Hepatocyte (in vitro differentiated cells): ENCODE measurements around the gene PTPRN2. TPM values are rescaled to one million over a fixed set of nuclear protein-coding genes. Genes with fewer than 3 reads are reported as not detected.

Experiments
- DNase-seq: peaks from one replicate; pipeline ENCODE4 v3.0.0-alpha.2; 2016; ENCODE audit warnings: low spot score
- H2AFZ ChIP-seq: fragments of 200-600 bp; sonication (generic); 2 replicates; pipeline ENCODE4 v1.6.0; 2016; ENCODE audit warnings: antibody characterized with exemption, mild to moderate bottlenecking
- H3K27ac ChIP-seq: fragments of 200-600 bp; sonication (generic); 2 replicates; pipeline ENCODE4 v1.5.1; 2016; ENCODE audit warnings: mild to moderate bottlenecking
- H3K27me3 ChIP-seq: fragments of 200-600 bp; sonication (generic); 2 replicates; pipeline ENCODE4 v1.6.1; 2016
- H3K36me3 ChIP-seq: fragments of 200-600 bp; sonication (generic); replicated peaks from 2 replicates; pipeline ENCODE4 v1.5.1; 2016; ENCODE audit warnings: low read depth; ENCODE audit not compliant: insufficient read depth
- H3K4me1 ChIP-seq: fragments of 200-600 bp; sonication (generic); 2 replicates; pipeline ENCODE4 v1.5.1; 2016; ENCODE audit warnings: mild to moderate bottlenecking, moderate library complexity; ENCODE audit not compliant: insufficient read depth
- H3K4me2 ChIP-seq: fragments of 200-600 bp; sonication (generic); 2 replicates; pipeline ENCODE4 v1.6.0; 2016
- H3K4me3 ChIP-seq: fragments of 200-600 bp; sonication (generic); 2 replicates; pipeline ENCODE4 v1.5.1; 2016; ENCODE audit warnings: mild to moderate bottlenecking
- H3K79me2 ChIP-seq: fragments of 200-600 bp; sonication (generic); 2 replicates; pipeline ENCODE4 v1.6.0; 2017; ENCODE audit warnings: mild to moderate bottlenecking
- H3K9me2 ChIP-seq: fragments of 200-600 bp; sonication (generic); replicated peaks from 2 replicates; pipeline ENCODE4 v1.6.0; 2017; ENCODE audit warnings: mild to moderate bottlenecking; ENCODE audit not compliant: insufficient read depth
- H3K9me3 ChIP-seq: fragments of 200-600 bp; sonication (generic); 2 replicates; pipeline ENCODE4 v1.5.1; 2016; ENCODE audit warnings: low read depth, mild to moderate bottlenecking
- H4K20me1 ChIP-seq: fragments of 200-600 bp; sonication (generic); 2 replicates; pipeline ENCODE4 v1.6.0; 2016; ENCODE audit warnings: mild to moderate bottlenecking; ENCODE audit not compliant: insufficient read depth, poor library complexity, severe bottlenecking
- EZH2 ChIP-seq: fragments of 200-600 bp; sonication (generic); IDR thresholded peaks from 2 replicates; pipeline ENCODE4 v1.6.1; 2016; ENCODE audit warnings: antibody characterized with exemption, mild to moderate bottlenecking, borderline replicate concordance
- EZH2phosphoT487 ChIP-seq: fragments of 200-600 bp; sonication (generic); IDR thresholded peaks from one replicate; pipeline ENCODE4 v1.6.1; 2018; ENCODE audit warnings: antibody characterized with exemption, mild to moderate bottlenecking, low read depth, moderate library complexity; ENCODE audit not compliant: unreplicated experiment, severe bottlenecking
- WGBS: methylation state at CpG from one replicate; pipeline ENCODE4 v1.1.6; 2016; ENCODE audit warnings: low lambda C conversion rate; ENCODE audit errors: missing lambda C conversion rate; 5-methylcytosine and 5-hydroxymethylcytosine counted together
- polyA plus RNA-seq: library from polyadenylated mRNA; unstranded; fragments of >200 nt; fragmentation: Nextera tagmentation; extraction: Ambion mirVana; gene quantifications from 2 replicates; pipeline ENCODE4 v1.2.1, GENCODE V29; 2016
- total RNA-seq: library from RNA; depleted of rRNA; stranded (reverse); fragments of >200 nt; gene quantifications from 2 replicates; pipeline ENCODE4 v1.2.3, GENCODE V29; 2014
- TF ChIP-seq, protein P1 (sequence below): fragments of 200-600 bp; sonication (generic); IDR thresholded peaks from 2 replicates; pipeline ENCODE4 v1.5.1; 2016; ENCODE audit warnings: antibody characterized with exemption, mild to moderate bottlenecking; ENCODE audit not compliant: poor library complexity

The PTPRN2 gene
- total and polyA plus RNA-seq, 2 experiments from 2014 or later: 2.1 to 3.3 TPM

DNA sequence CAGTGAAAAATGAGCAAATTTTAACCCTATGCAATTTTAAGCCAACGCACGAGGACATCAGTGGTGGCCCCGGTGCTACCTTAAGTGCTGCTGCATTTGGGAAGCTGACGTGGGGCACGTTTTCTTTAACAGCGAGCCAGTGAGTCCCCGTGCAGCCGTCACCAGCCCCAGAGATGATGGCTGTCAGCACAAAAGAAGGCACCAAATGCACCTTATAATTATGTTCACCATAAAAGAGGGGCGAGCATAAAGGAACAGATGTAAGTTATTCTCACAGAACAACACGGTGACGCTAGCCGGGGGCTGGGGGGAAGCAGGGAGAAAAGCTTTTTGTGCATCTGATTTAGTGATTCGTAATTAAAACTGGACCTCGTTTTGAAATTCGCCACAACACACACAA is 990.7 kb downstream of the PTPRN2 start:
- Histone ChIP-seq H3K27ac (no peak overlapping the region), H3K4me3 (no peak overlapping the region), H4K20me1 (no peaks in the 10 kb centered on the region), H3K4me1 (no peaks in the 10 kb centered on the region), H3K27me3 (no peaks in the 10 kb centered on the region), H3K4me2 (no peak overlapping the region), H3K9me2 (no peaks in the 10 kb centered on the region), H3K9me3 (no peaks in the 10 kb centered on the region), H2AFZ (no peak overlapping the region), H3K36me3 (no peaks in the 10 kb centered on the region), H3K79me2 (no peaks in the 10 kb centered on the region)
- TF ChIP-seq, protein P1, sequence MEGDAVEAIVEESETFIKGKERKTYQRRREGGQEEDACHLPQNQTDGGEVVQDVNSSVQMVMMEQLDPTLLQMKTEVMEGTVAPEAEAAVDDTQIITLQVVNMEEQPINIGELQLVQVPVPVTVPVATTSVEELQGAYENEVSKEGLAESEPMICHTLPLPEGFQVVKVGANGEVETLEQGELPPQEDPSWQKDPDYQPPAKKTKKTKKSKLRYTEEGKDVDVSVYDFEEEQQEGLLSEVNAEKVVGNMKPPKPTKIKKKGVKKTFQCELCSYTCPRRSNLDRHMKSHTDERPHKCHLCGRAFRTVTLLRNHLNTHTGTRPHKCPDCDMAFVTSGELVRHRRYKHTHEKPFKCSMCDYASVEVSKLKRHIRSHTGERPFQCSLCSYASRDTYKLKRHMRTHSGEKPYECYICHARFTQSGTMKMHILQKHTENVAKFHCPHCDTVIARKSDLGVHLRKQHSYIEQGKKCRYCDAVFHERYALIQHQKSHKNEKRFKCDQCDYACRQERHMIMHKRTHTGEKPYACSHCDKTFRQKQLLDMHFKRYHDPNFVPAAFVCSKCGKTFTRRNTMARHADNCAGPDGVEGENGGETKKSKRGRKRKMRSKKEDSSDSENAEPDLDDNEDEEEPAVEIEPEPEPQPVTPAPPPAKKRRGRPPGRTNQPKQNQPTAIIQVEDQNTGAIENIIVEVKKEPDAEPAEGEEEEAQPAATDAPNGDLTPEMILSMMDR: no peak
- TF ChIP-seq EZH2: no peak
- no peak for TF ChIP-seq EZH2phosphoT487
- WGBS: 76% methylated on average over 15 of the region's 15 CpGs
- DNase-seq: no peak

DNA sequence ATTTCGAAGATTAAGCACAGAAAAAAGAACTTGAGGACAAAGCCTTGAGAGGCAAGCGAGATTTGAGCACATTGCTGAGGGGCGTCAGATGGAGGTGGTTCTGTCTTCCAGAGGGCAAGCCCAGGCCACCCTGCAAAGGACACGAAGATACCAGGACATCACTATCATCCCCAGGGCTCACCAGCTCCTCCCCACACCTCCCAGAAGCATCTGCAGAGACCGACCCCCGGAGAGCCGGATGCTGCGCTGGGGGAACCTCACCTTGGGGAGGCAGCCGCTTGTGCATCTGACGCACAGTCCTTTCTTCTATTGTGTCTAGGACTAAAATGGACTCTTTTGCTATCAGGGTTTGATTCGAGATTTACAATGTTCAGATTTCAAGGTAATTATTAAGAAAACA is 991.2 kb downstream of the PTPRN2 start:
- H3K79me2 ChIP-seq: no peaks in the 10 kb centered on the region
- no peak overlapping the region for H3K4me2 ChIP-seq
- no peak overlapping the region for H3K4me3 ChIP-seq
- H4K20me1 ChIP-seq: no peaks in the 10 kb centered on the region
- no peaks in the 10 kb centered on the region for H3K36me3 ChIP-seq
- H3K9me2 ChIP-seq: no peaks in the 10 kb centered on the region
- H2AFZ ChIP-seq: no peak overlapping the region
- H3K27ac ChIP-seq: no peak overlapping the region
- WGBS: 85% methylated on average over 11 of the region's 11 CpGs
- DNase-seq: no peak
- H3K27me3 ChIP-seq: peaks cover 2% of the 10 kb centered on the region
- no peaks in the 10 kb centered on the region for H3K4me1 ChIP-seq
- H3K9me3 ChIP-seq: no peaks in the 10 kb centered on the region
- TF ChIP-seq EZH2 (no peak), EZH2phosphoT487 (no peak)
- TF ChIP-seq, protein P1: no peak

DNA sequence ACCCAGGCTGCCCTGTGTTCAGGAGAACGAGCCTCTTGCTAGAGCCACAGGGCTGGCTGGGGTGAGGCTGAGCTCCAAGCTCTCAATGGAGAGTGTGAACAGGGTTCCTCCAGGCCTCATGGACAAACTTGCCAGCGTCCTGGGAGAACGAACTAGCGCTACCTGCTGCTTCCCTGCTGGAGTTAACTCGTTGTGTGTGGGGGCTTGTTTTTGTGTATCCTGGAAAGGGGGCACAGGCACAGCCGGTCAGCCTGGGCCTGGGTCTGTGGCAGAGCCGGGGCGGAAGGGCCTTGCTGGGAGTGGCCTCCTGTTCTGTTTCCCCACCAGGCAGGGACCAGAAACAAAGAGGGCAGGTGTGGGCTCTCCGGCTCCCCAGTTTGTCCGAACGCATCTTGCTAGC is 991.6 kb downstream of the PTPRN2 start:
- Histone ChIP-seq H3K79me2 (no peaks in the 10 kb centered on the region), H3K36me3 (no peaks in the 10 kb centered on the region), H3K27me3 (peaks cover 6% of the 10 kb centered on the region), H3K27ac (no peak overlapping the region), H3K4me3 (no peak overlapping the region), H4K20me1 (no peaks in the 10 kb centered on the region), H2AFZ (no peak overlapping the region), H3K9me3 (no peaks in the 10 kb centered on the region), H3K4me1 (no peaks in the 10 kb centered on the region), H3K9me2 (no peaks in the 10 kb centered on the region), H3K4me2 (no peak overlapping the region)
- 83% methylated on average over 11 of the region's 11 CpGs for WGBS
- TF ChIP-seq EZH2 (no peak), EZH2phosphoT487 (no peak)
- TF ChIP-seq, protein P1: no peak
- no peak for DNase-seq
